Bone marrow (tissue), 2 donors: ENCODE data around the gene SPR.

Experiments
- DNase-seq, 2 donors: peaks; one replicate each; lab custom pipeline; 2025; lab: John Stamatoyannopoulos, UW

Gene SPR

GRCh38 chr2:72931280-72931910, 44.2 kb downstream of the SPR start:
- no peak for DNase-seq

GRCh38 chr2:72932045-72932740, 45.0 kb downstream of the SPR start:
- no peak for DNase-seq

- no peak for DNase-seq
Observed at GRCh38 chr2:72932805-72933204, 45.6 kb downstream of the SPR start.

GRCh38 chr2:72933207-72933606, 46.0 kb downstream of the SPR start:
- DNase-seq, result no peak

- DNase-seq, result no peak
Observed at GRCh38 chr2:72933646-72934151, 46.5 kb downstream of the SPR start.

DNA sequence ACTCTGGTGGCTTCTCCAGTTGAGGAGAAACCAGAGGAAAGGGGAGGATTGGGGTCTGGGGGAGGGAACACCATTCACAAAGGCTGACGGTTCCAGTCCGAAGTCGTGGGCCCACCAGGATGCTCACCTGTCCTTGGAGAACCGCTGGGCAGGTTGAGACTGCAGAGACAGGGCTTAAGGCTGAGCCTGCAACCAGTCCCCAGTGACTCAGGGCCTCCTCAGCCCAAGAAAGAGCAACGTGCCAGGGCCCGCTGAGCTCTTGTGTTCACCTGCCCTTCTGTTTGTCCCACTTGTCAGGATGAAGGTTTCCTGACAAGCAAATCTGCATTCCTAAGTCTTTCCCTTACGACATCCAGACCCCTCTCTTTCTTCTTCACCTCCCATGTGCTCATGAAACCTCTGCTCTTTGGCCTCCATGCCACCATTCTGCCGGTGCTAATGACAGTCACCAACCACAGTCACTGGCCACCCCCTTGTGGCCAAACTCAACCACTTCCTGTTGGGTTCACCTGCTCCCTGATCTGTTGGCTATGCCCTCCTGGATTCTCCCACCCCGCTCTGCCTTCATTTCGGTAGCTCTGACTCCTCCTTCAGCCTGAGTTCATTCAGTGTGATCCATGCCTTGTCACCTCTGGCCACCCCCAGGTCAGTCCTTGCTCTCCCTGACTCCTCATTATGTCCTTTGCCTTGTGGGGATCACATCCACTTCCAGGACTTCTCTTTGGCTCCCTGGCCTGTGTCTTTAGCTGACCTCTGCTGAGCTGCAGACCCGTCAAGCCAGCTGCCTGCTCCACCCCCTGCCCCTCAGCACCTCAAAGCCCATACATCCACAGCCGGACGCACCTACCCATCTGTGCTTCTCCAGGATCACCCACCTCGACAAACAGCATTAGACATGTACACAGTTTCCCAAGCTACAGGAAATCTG, 47.7 kb downstream of the SPR start:
- no peak for DNase-seq

DNA sequence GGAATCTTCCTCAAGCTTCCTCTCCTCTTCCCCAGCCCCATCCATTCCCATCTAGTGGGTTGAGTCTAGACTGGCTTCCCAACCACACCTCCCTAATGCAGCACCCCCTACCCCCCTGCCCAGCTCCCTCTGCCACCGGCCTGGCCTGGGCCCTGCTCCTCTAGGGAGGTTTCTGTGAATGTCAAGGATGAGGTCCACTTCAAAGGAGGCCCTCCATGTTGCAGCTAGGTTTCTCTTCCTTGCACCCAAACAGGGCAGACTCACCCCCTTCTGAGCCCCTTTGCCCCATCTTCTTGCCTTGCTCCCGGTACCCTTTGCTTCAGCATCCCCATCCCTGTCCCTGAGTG, 48.4 kb downstream of the SPR start:
- no peak for DNase-seq

GRCh38 chr2:72936660-72937355, 49.6 kb downstream of the SPR start:
- DNase-seq, result no peak

- DNase-seq, result no peak
Observed at GRCh38 chr2:72937356-72937669, 50.1 kb downstream of the SPR start.

GRCh38 chr2:72938455-72938854, 51.2 kb downstream of the SPR start:
- DNase-seq, result no peak

GRCh38 chr2:72940361-72940760, 53.2 kb downstream of the SPR start:
- DNase-seq, result no peak

GRCh38 chr2:72940786-72941185, 53.6 kb downstream of the SPR start:
- no peak for DNase-seq
